ENCODE results near the gene ABCC10. TPM values are rescaled to one million over a fixed set of nuclear protein-coding genes. Genes with fewer than 3 reads are reported as not detected.

The ABCC10 gene
- total RNA-seq, 1 donor from 2014 or later: 45.6 TPM

GRCh38 chr6:43393602-43394001, 33.7 kb upstream of the ABCC10 start:
- no peak overlapping the region for H3K4me3 Mint-ChIP-seq (ENCODE audit: unreplicated experiment)
- no peak overlapping the region for H3K27ac Mint-ChIP-seq (ENCODE audit: unreplicated experiment)
- no peak for DNase-seq (ENCODE audit: low spot score)
- peaks cover 39% of the 10 kb centered on the region for H3K4me1 Mint-ChIP-seq (ENCODE audit: unreplicated experiment)
- H3K27me3 Mint-ChIP-seq (ENCODE audit: unreplicated experiment): peaks cover 6% of the 10 kb centered on the region
- TF ChIP-seq, protein P1, sequence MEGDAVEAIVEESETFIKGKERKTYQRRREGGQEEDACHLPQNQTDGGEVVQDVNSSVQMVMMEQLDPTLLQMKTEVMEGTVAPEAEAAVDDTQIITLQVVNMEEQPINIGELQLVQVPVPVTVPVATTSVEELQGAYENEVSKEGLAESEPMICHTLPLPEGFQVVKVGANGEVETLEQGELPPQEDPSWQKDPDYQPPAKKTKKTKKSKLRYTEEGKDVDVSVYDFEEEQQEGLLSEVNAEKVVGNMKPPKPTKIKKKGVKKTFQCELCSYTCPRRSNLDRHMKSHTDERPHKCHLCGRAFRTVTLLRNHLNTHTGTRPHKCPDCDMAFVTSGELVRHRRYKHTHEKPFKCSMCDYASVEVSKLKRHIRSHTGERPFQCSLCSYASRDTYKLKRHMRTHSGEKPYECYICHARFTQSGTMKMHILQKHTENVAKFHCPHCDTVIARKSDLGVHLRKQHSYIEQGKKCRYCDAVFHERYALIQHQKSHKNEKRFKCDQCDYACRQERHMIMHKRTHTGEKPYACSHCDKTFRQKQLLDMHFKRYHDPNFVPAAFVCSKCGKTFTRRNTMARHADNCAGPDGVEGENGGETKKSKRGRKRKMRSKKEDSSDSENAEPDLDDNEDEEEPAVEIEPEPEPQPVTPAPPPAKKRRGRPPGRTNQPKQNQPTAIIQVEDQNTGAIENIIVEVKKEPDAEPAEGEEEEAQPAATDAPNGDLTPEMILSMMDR (IDR thresholded peaks at IDR 0.05; ENCODE audit: unreplicated experiment): no peak
- H3K36me3 Mint-ChIP-seq (ENCODE audit: low read depth, unreplicated experiment): no peaks in the 10 kb centered on the region
- H3K9me3 Mint-ChIP-seq (ENCODE audit: unreplicated experiment): no peaks in the 10 kb centered on the region

GRCh38 chr6:43394982-43395381, 32.4 kb upstream of the ABCC10 start:
- no peak for DNase-seq (ENCODE audit: low spot score)
- Mint-ChIP-seq H3K9me3 (ENCODE audit: unreplicated experiment) (no peaks in the 10 kb centered on the region), H3K4me3 (ENCODE audit: unreplicated experiment) (no peak overlapping the region), H3K27me3 (ENCODE audit: unreplicated experiment) (peaks cover 6% of the 10 kb centered on the region), H3K4me1 (ENCODE audit: unreplicated experiment) (peaks cover 38% of the 10 kb centered on the region), H3K27ac (ENCODE audit: unreplicated experiment) (no peak overlapping the region), H3K36me3 (ENCODE audit: low read depth, unreplicated experiment) (no peaks in the 10 kb centered on the region)
- TF ChIP-seq, protein P1 (IDR thresholded peaks at IDR 0.05; ENCODE audit: unreplicated experiment): no peak

DNA sequence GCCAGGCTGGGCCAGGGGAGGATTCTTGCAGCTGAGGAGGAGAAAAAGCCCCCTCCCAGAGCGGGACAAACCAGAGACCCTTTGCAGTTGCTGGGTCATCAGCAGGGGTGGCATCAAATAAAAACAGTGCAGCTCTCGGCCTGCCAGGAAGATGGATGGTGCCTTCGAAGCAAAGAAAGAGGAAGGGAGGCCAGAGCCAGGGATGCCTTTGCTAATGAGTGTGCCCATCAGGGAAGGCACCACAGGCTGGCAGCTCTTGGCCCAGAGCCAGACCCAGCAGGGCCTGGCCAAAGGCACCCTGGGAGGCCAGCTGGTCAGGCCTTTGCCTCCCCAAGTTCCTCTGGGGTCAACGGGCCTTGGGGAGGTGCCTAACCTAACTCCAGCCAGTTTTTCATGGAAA, 31.6 kb upstream of the ABCC10 start:
- H3K4me1 Mint-ChIP-seq (ENCODE audit: unreplicated experiment): peaks cover 33% of the 10 kb centered on the region
- no peak for DNase-seq (ENCODE audit: low spot score)
- no peak overlapping the region for H3K27ac Mint-ChIP-seq (ENCODE audit: unreplicated experiment)
- H3K27me3 Mint-ChIP-seq (ENCODE audit: unreplicated experiment): peaks cover 6% of the 10 kb centered on the region
- no peaks in the 10 kb centered on the region for H3K36me3 Mint-ChIP-seq (ENCODE audit: low read depth, unreplicated experiment)
- TF ChIP-seq, protein P1 (IDR thresholded peaks at IDR 0.05; ENCODE audit: unreplicated experiment): no peak
- H3K4me3 Mint-ChIP-seq (ENCODE audit: unreplicated experiment): no peak overlapping the region
- no peaks in the 10 kb centered on the region for H3K9me3 Mint-ChIP-seq (ENCODE audit: unreplicated experiment)

- Mint-ChIP-seq H3K4me1 (ENCODE audit: unreplicated experiment) (peaks cover 26% of the 10 kb centered on the region), H3K4me3 (ENCODE audit: unreplicated experiment) (no peak overlapping the region), H3K9me3 (ENCODE audit: unreplicated experiment) (no peaks in the 10 kb centered on the region), H3K27me3 (ENCODE audit: unreplicated experiment) (peaks cover 6% of the 10 kb centered on the region), H3K36me3 (ENCODE audit: low read depth, unreplicated experiment) (no peaks in the 10 kb centered on the region), H3K27ac (ENCODE audit: unreplicated experiment) (no peak overlapping the region)
- no peak for DNase-seq (ENCODE audit: low spot score)
- TF ChIP-seq, protein P1 (IDR thresholded peaks at IDR 0.05; ENCODE audit: unreplicated experiment): no peak
These were observed 30.8 kb upstream of the ABCC10 start for GRCh38 chr6:43396408-43397149.

- DNase-seq (ENCODE audit: low spot score): no peak
- H3K27ac Mint-ChIP-seq (ENCODE audit: unreplicated experiment): no peak overlapping the region
These were observed 27.3 kb upstream of the ABCC10 start for GRCh38 chr6:43399932-43400487.

More at GRCh38 chr6:43399932-43400487, 27.3 kb upstream of the ABCC10 start:
- no peak overlapping the region for H3K4me3 Mint-ChIP-seq (ENCODE audit: unreplicated experiment)
- no peaks in the 10 kb centered on the region for H3K9me3 Mint-ChIP-seq (ENCODE audit: unreplicated experiment)
- TF ChIP-seq, protein P1 (IDR thresholded peaks at IDR 0.05; ENCODE audit: unreplicated experiment): no peak
- H3K4me1 Mint-ChIP-seq (ENCODE audit: unreplicated experiment): peaks cover 3% of the 10 kb centered on the region
- no peaks in the 10 kb centered on the region for H3K36me3 Mint-ChIP-seq (ENCODE audit: low read depth, unreplicated experiment)
- H3K27me3 Mint-ChIP-seq (ENCODE audit: unreplicated experiment): no peaks in the 10 kb centered on the region
